ENCODE results near the gene XYLT1.

- TF ChIP-seq POLR2A (IDR thresholded peaks at IDR 0.05; ENCODE audit: low read depth, low read length) = no peak
- TF ChIP-seq CTCF (conservative IDR thresholded peaks at IDR 0.05; ENCODE audit: low read depth, low read length) = no peak
- TF ChIP-seq SMC3 (IDR thresholded peaks at IDR 0.05; ENCODE audit: low read depth, low read length) = no peak
- no peak for TF ChIP-seq ELK1 (IDR thresholded peaks at IDR 0.05; ENCODE audit: borderline replicate concordance, low read depth, low read length)
- TF ChIP-seq FOS (IDR thresholded peaks at IDR 0.05; ENCODE audit: low read depth, low read length) = no peak
- TF ChIP-seq MAFK (IDR thresholded peaks at IDR 0.05; ENCODE audit: low read depth, low read length) = no peak
- no peak for TF ChIP-seq NFE2L2 (IDR thresholded peaks at IDR 0.05; ENCODE audit: low read depth, low read length)
- TF ChIP-seq RFX5 (IDR thresholded peaks at IDR 0.05; ENCODE audit: low read depth, low read length) = no peak
- no peak for TF ChIP-seq RAD21 (IDR thresholded peaks at IDR 0.05; ENCODE audit: low read length)
- no peak for TF ChIP-seq MXI1 (IDR thresholded peaks at IDR 0.05; ENCODE audit: borderline replicate concordance, low read depth, low read length)
Measured at GRCh38 chr16:17503331-17503730, 32.6 kb upstream of the XYLT1 start.
